GM21360 (cell line): ENCODE data around the gene CSPG4.
A peak's percentile ranks its signal among the peaks of the same experiment; 100 is the strongest.
"Not testable (repeated sequence)": the region's sequence is repeated elsewhere in the genome, so short reads cannot be mapped to it uniquely, and the experiment has no call there.

Experiments used
- ATAC-seq: cut with Tn5 transposase; IDR thresholded peaks from one replicate; pipeline ENCODE4 v1.9.1; 2021; ENCODE audit warnings: mild to moderate bottlenecking, moderate library complexity; ENCODE audit not compliant: unreplicated experiment

The CSPG4 gene

GRCh38 chr15:75633922-75634321 is 78.7 kb downstream of the CSPG4 start:
- not testable (repeated sequence) for ATAC-seq

- ATAC-seq, result no peak
Measured at GRCh38 chr15:75631935-75632334, 80.7 kb downstream of the CSPG4 start.

GRCh38 chr15:75625542-75626347 is 86.9 kb downstream of the CSPG4 start, which contains the start of gene SNUPN:
TSS of gene SNUPN (minus strand) at chr15:75625725. CDS start at chr15:75621051, 4,674 bp downstream.
- ATAC-seq, result peak; percentile 78
